GM23338 (cell line): ENCODE data around the gene UNC79. TPM values are rescaled to one million over a fixed set of nuclear protein-coding genes. Genes with fewer than 3 reads are reported as not detected.

ENCODE experiments used
- ATAC-seq: fragments of 200-7000 bp; cut with Tn5 transposase; 3 replicates; pipeline ENCODE4 v1.9.1; 2020
- DNase-seq: peaks from one replicate; pipeline ENCODE4 v3.0.0-alpha.2; 2015; ENCODE audit warnings: low spot score
- H2AFZ ChIP-seq: fragments of 200-600 bp; sonication (generic); 2 replicates; pipeline ENCODE4 v1.8.0; 2016; ENCODE audit warnings: antibody characterized with exemption, mild to moderate bottlenecking, moderate library complexity
- H3F3A ChIP-seq: fragments of 200-600 bp; sonication (generic); replicated peaks from 2 replicates; pipeline ENCODE4 v1.8.0; 2017; ENCODE audit warnings: antibody characterized with exemption, mixed run types, low read depth
- H3K27ac ChIP-seq: fragments of 200-600 bp; sonication (generic); 2 replicates; pipeline ENCODE4 v1.6.1; 2016; ENCODE audit warnings: low read depth
- H3K27me3 ChIP-seq: fragments of 200-600 bp; sonication (generic); 2 replicates; pipeline ENCODE4 v1.8.0; 2016; ENCODE audit warnings: mild to moderate bottlenecking, mixed run types, moderate library complexity; ENCODE audit not compliant: insufficient read depth
- H3K36me3 ChIP-seq: fragments of 200-600 bp; sonication (generic); 2 replicates; pipeline ENCODE4 v1.8.0; 2016; ENCODE audit warnings: mild to moderate bottlenecking; ENCODE audit not compliant: insufficient read depth
- H3K4me1 ChIP-seq: fragments of 200-600 bp; sonication (generic); 2 replicates; pipeline ENCODE4 v1.8.0; 2016; ENCODE audit warnings: mild to moderate bottlenecking, moderate library complexity; ENCODE audit not compliant: insufficient read depth
- H3K4me2 ChIP-seq: fragments of 200-600 bp; sonication (generic); 2 replicates; pipeline ENCODE4 v1.7.1; 2017; ENCODE audit warnings: mixed run types
- H3K4me3 ChIP-seq: fragments of 200-600 bp; sonication (generic); 2 replicates; pipeline ENCODE4 v1.6.1; 2016; ENCODE audit warnings: mixed run types
- H3K79me2 ChIP-seq: fragments of 200-600 bp; sonication (generic); replicated peaks from 2 replicates; pipeline ENCODE4 v1.8.0; 2017; ENCODE audit warnings: mild to moderate bottlenecking; ENCODE audit not compliant: insufficient read depth
- H3K9me2 ChIP-seq: fragments of 200-600 bp; sonication (generic); 2 replicates; pipeline ENCODE4 v1.8.0; 2017; ENCODE audit not compliant: insufficient read depth
- H4K20me1 ChIP-seq: fragments of 200-600 bp; sonication (generic); replicated peaks from 2 replicates; pipeline ENCODE4 v1.8.0; 2017; ENCODE audit warnings: mild to moderate bottlenecking; ENCODE audit not compliant: insufficient read depth
- H3K27ac Mint-ChIP-seq: 2 replicates; pipeline ENCODE4 v1.8.0; 2020; ENCODE audit warnings: inconsistent platforms, mild to moderate bottlenecking, moderate library complexity, mixed read lengths
- H3K27me3 Mint-ChIP-seq: 3 replicates; pipeline ENCODE4 v1.8.0; 2022; ENCODE audit warnings: low read depth, mild to moderate bottlenecking, moderate library complexity, mixed read lengths, inconsistent platforms; ENCODE audit not compliant: insufficient read depth, poor library complexity
- H3K36me3 Mint-ChIP-seq: 3 replicates; pipeline ENCODE4 v1.8.0; 2021; ENCODE audit warnings: low read depth, mild to moderate bottlenecking, inconsistent platforms, moderate library complexity, mixed read lengths
- H3K4me1 Mint-ChIP-seq: 3 replicates; pipeline ENCODE4 v1.8.0; 2020; ENCODE audit warnings: mild to moderate bottlenecking, inconsistent platforms, mixed read lengths
- H3K4me3 Mint-ChIP-seq: 3 replicates; pipeline ENCODE4 v1.8.0; 2021; ENCODE audit warnings: moderate library complexity, mild to moderate bottlenecking, inconsistent platforms, mixed read lengths
- H3K9me3 Mint-ChIP-seq: 3 replicates; pipeline ENCODE4 v1.8.0; 2020; ENCODE audit warnings: moderate library complexity, mild to moderate bottlenecking, inconsistent platforms, mixed read lengths
- EZH2 ChIP-seq: fragments of 200-600 bp; sonication (generic); IDR thresholded peaks from one replicate; pipeline ENCODE4 v1.8.0; 2017; ENCODE audit warnings: antibody characterized with exemption, mild to moderate bottlenecking, low read depth; ENCODE audit not compliant: unreplicated experiment
- STAT1 ChIP-seq: IDR thresholded peaks from one replicate; pipeline ENCODE4 v1.6.1; 2016; ENCODE audit warnings: antibody characterized with exemption; ENCODE audit not compliant: unreplicated experiment
- ZNF331 ChIP-seq: fragments of 250-450 bp; sonication (Bioruptor Pico); IDR thresholded peaks from 2 replicates; pipeline ENCODE4 v1.5.0; 2020; ENCODE audit warnings: low read depth, mild to moderate bottlenecking, moderate library complexity
- polyA plus RNA-seq: library from polyadenylated mRNA; unstranded; fragments of >200 nt; fragmentation: Nextera tagmentation; extraction: Ambion mirVana; gene quantifications from 2 replicates; pipeline ENCODE4 v1.2.1, GENCODE V29; 2016
- total RNA-seq: library from RNA; depleted of rRNA; stranded (reverse); fragments of >200 nt; shearing (Covaris generic); gene quantifications from 2 replicates; pipeline ENCODE4 v1.2.3, GENCODE V29; 2014
- TF ChIP-seq, protein P1 (sequence below): fragments of 250-450 bp; sonication (Bioruptor Pico); IDR thresholded peaks from 2 replicates; pipeline ENCODE4 v1.5.0; 2020; ENCODE audit warnings: mild to moderate bottlenecking, moderate library complexity

UNC79 gene
- total and polyA plus RNA-seq, 2 experiments from 2014 or later: 1.8 to 3.6 TPM

- ATAC-seq: peak; percentile 65; the same call in 2 of the 3 replicates
- H3K36me3 ChIP-seq: no peaks in the 10 kb centered on the region
- peaks cover 27% of the 10 kb centered on the region for H3K4me1 Mint-ChIP-seq
- peak overlapping the region; percentile 7; the same call in 1 of the 2 replicates for H3K4me3 ChIP-seq
- no peaks in the 10 kb centered on the region for H3K36me3 Mint-ChIP-seq
- peak; percentile 24 for DNase-seq
- peak overlapping the region; percentile 43; the same call in 1 of the 2 replicates for H3K27ac ChIP-seq
- H3K27me3 ChIP-seq: no peaks in the 10 kb centered on the region
- no peaks in the 10 kb centered on the region for H3K27me3 Mint-ChIP-seq
- peak overlapping the region; percentile 64 for H3K27ac Mint-ChIP-seq
- H3F3A ChIP-seq: no peaks in the 10 kb centered on the region
- H3K9me3 Mint-ChIP-seq: no peaks in the 10 kb centered on the region
- H3K9me2 ChIP-seq: 0 out of 2 replicates have a peak, but pooled peaks cover 5% of the 10 kb centered on the region
- H3K4me1 ChIP-seq: peaks cover 20% of the 10 kb centered on the region
- TF ChIP-seq, protein P1, sequence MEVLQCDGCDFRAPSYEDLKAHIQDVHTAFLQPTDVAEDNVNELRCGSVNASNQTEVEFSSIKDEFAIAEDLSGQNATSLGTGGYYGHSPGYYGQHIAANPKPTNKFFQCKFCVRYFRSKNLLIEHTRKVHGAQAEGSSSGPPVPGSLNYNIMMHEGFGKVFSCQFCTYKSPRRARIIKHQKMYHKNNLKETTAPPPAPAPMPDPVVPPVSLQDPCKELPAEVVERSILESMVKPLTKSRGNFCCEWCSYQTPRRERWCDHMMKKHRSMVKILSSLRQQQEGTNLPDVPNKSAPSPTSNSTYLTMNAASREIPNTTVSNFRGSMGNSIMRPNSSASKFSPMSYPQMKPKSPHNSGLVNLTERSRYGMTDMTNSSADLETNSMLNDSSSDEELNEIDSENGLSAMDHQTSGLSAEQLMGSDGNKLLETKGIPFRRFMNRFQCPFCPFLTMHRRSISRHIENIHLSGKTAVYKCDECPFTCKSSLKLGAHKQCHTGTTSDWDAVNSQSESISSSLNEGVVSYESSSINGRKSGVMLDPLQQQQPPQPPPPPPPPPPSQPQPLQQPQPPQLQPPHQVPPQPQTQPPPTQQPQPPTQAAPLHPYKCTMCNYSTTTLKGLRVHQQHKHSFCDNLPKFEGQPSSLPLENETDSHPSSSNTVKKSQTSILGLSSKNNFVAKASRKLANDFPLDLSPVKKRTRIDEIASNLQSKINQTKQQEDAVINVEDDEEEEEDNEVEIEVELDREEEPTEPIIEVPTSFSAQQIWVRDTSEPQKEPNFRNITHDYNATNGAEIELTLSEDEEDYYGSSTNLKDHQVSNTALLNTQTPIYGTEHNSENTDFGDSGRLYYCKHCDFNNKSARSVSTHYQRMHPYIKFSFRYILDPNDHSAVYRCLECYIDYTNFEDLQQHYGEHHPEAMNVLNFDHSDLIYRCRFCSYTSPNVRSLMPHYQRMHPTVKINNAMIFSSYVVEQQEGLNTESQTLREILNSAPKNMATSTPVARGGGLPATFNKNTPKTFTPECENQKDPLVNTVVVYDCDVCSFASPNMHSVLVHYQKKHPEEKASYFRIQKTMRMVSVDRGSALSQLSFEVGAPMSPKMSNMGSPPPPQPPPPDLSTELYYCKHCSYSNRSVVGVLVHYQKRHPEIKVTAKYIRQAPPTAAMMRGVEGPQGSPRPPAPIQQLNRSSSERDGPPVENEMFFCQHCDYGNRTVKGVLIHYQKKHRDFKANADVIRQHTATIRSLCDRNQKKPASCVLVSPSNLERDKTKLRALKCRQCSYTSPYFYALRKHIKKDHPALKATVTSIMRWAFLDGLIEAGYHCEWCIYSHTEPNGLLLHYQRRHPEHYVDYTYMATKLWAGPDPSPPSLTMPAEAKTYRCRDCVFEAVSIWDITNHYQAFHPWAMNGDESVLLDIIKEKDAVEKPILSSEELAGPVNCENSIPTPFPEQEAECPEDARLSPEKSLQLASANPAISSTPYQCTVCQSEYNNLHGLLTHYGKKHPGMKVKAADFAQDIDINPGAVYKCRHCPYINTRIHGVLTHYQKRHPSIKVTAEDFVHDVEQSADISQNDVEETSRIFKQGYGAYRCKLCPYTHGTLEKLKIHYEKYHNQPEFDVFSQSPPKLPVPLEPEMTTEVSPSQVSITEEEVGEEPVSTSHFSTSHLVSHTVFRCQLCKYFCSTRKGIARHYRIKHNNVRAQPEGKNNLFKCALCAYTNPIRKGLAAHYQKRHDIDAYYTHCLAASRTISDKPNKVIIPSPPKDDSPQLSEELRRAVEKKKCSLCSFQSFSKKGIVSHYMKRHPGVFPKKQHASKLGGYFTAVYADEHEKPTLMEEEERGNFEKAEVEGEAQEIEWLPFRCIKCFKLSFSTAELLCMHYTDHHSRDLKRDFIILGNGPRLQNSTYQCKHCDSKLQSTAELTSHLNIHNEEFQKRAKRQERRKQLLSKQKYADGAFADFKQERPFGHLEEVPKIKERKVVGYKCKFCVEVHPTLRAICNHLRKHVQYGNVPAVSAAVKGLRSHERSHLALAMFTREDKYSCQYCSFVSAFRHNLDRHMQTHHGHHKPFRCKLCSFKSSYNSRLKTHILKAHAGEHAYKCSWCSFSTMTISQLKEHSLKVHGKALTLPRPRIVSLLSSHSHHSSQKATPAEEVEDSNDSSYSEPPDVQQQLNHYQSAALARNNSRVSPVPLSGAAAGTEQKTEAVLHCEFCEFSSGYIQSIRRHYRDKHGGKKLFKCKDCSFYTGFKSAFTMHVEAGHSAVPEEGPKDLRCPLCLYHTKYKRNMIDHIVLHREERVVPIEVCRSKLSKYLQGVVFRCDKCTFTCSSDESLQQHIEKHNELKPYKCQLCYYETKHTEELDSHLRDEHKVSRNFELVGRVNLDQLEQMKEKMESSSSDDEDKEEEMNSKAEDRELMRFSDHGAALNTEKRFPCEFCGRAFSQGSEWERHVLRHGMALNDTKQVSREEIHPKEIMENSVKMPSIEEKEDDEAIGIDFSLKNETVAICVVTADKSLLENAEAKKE (CRISPR knock-in tag): peak; percentile 57
- TF ChIP-seq ZNF331 (CRISPR knock-in tag): no peak
- peak overlapping the region; percentile 56 for H2AFZ ChIP-seq
- H4K20me1 ChIP-seq: no peaks in the 10 kb centered on the region
- H3K4me3 Mint-ChIP-seq: peak overlapping the region; percentile 22; the same call in 2 of the 3 replicates
- peak overlapping the region; percentile 24 for H3K4me2 ChIP-seq
- no peaks in the 10 kb centered on the region for H3K79me2 ChIP-seq
Observed at GRCh38 chr14:93402951-93403350, 27.8 kb upstream of the UNC79 start.

DNA sequence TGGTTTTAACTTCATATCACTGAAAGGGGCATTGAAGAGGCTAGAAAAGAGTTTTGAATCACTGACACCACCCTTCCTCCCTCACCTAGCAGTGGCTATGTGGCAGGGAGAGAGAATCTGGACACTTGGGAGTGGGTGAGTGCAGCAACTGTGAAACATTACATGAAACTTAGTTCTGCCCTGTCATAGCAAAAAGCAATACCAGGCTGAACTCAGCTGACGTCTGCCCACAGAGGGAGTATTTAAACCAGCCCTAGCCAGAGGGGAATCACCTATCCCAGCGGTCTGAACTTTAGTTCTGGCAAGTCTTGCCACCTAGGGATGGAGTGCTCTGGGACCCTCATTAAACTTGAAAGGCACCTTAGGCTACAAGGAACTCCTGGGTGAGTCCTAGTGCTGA lies 20.7 kb upstream of the UNC79 start:
- no peaks in the 10 kb centered on the region for H3K27me3 Mint-ChIP-seq
- no peak overlapping the region for H3K4me3 Mint-ChIP-seq
- Histone ChIP-seq H4K20me1 (no peaks in the 10 kb centered on the region), H3K27ac (no peak overlapping the region), H3K36me3 (no peaks in the 10 kb centered on the region), H3K79me2 (no peaks in the 10 kb centered on the region), H3K27me3 (no peaks in the 10 kb centered on the region), H3K4me1 (no peaks in the 10 kb centered on the region), H3K9me2 (0 out of 2 replicates have a peak, but pooled peaks cover 5% of the 10 kb centered on the region), H3F3A (no peaks in the 10 kb centered on the region), H3K4me3 (no peak overlapping the region), H2AFZ (0 out of 2 replicates have a peak overlapping the region, but pooled peaks have one; percentile 52), H3K4me2 (no peak overlapping the region)
- H3K36me3 Mint-ChIP-seq: no peaks in the 10 kb centered on the region
- H3K27ac Mint-ChIP-seq: no peak overlapping the region
- DNase-seq (no peak), ATAC-seq (no peak)
- H3K9me3 Mint-ChIP-seq: peaks cover 3% of the 10 kb centered on the region; the same call in 2 of the 3 replicates
- H3K4me1 Mint-ChIP-seq: no peaks in the 10 kb centered on the region
- no peak for TF ChIP-seq ZNF331 (CRISPR knock-in tag)
- no peak for TF ChIP-seq EZH2
- no peak for TF ChIP-seq STAT1
